RKO (cell line): ENCODE results near the gene MRPL43.
"Not testable (repeated sequence)": the region's sequence is repeated elsewhere in the genome, so short reads cannot be mapped to it uniquely, and the experiment has no call there.

Experiments
- DNase-seq: peaks from one replicate; pipeline ENCODE4 v3.0.0-alpha.2; 2016; ENCODE audit warnings: low spot score

The MRPL43 gene

DNA sequence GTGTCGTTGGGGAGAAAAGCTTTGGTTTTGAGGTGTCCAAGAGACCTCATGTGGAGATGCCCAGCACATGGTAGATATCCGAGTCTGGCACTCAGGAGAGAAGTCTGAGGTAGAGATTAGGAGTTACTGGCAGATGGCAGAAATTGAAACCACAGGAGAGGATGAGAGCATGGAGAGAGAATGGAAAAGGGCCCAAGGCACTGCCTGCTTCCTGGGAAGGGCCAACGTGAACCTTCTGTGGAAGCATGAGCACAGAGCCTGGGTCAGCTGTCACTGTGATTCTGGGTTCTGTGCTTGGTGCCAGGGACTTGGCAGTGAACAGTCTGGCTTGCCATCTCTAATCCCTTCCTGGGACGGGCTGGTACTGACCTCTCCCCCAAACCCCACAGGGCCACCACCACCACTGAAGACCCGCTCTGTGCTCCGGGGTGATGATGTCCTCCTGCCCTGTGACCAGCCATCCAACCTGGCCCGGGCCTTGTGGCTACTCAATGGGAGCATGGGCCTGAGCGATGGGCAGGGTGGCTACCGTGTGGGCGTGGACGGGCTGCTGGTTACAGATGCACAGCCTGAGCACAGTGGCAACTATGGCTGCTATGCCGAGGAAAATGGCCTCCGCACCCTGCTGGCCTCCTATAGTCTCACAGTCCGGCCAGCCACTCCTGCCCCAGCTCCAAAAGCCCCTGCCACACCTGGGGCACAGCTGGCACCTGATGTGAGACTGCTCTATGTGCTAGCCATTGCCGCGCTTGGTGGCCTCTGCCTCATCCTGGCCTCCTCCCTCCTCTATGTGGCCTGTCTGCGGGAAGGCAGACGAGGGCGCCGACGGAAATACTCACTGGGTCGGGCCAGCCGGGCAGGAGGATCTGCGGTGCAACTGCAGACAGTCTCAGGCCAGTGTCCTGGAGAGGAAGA lies 4.1 kb downstream of the MRPL43 start:
- DNase-seq: no peak

DNA sequence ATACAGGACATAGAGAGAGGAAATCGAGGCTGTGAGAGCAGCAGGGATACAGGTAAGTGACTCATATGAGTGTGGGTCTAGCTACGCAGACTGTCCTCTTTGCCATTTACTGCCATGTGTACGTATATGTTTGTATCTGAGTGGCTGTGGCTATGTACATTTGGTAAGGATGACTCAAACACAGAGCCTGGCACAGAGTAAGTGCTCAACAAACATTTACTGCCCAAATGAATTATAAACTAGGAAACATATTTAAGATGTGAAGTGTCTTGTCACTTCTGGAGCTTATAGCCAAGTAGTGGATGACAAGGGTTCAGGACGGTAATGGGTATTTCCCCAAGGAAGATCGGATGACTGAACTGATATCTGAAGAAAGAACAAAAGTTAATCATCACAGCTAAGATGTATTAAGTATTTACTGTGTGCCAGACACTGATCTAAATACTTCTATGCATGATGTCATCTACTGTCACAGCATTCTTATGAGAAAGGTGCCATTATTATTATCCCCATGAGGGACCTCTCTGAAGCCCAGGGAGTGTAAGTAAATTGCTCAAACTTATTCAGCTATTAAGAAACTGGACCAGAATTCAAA lies 6.0 kb downstream of the MRPL43 start:
- DNase-seq: no peak

DNA sequence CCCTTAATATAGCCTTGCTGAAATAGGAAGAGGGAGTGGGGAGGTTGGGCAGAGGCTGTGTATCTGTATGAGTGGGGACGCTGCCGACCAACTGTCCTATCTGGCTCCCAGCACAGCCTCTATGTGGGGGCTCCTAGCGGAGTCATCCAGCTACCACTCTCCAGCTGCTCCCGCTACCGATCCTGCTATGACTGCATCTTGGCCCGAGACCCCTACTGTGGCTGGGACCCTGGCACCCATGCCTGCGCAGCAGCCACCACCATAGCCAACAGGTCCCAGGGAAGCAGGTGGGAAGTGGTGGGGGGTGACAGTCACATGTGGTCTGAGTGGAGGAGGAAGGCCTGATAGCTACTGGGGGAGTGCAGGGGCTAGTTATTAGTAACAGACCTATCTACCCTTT lies 6.6 kb downstream of the MRPL43 start:
- DNase-seq: no peak

DNA sequence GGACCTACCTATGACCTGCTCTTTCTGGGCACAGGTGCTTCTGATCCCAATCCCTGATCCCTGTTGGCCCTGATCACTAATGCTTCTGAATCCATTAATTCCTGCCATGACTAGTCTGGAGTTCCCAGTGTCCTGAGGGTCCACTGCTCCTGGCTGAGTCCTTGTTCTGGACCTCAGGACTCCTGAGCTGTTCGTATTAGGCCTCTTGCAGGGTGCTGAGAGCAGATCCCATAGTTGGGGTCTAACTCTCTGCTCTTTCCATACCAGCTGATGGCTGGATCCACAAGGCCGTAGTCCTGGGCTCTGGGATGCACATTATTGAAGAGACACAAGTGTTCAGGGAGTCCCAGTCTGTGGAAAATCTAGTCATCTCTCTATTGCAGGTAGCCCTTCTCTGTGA lies 7.0 kb downstream of the MRPL43 start:
- DNase-seq: no peak

DNA sequence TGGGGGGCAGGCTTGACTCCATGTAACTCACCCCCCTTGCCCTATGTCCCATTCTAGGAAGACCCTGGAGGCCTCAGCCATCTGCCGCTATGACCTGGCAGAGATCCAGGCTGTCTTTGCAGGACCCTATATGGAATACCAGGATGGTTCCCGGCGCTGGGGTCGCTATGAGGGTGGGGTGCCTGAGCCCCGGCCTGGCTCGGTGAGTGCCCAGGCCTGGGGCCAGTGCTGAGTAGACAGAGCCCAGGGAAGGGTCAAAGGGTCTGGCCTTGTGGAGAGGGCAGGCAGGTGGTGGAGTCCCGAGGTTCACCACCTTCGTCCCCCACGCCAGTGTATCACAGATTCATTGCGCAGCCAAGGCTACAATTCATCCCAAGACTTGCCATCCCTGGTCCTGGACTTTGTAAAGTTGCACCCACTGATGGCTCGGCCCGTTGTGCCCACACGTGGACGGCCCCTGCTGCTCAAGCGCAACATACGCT lies 7.5 kb downstream of the MRPL43 start:
- DNase-seq: no peak

DNA sequence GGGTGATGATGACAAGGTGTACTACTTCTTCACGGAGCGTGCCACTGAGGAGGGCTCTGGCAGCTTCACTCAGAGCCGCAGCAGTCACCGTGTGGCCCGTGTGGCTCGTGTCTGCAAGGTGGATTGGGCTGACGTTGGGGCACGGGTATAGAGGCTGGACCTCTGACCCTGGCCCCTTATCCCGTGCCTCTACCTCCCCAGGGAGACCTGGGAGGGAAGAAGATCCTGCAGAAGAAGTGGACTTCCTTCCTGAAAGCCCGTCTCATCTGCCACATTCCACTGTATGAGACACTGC lies 8.4 kb downstream of the MRPL43 start:
- no peak for DNase-seq

DNA sequence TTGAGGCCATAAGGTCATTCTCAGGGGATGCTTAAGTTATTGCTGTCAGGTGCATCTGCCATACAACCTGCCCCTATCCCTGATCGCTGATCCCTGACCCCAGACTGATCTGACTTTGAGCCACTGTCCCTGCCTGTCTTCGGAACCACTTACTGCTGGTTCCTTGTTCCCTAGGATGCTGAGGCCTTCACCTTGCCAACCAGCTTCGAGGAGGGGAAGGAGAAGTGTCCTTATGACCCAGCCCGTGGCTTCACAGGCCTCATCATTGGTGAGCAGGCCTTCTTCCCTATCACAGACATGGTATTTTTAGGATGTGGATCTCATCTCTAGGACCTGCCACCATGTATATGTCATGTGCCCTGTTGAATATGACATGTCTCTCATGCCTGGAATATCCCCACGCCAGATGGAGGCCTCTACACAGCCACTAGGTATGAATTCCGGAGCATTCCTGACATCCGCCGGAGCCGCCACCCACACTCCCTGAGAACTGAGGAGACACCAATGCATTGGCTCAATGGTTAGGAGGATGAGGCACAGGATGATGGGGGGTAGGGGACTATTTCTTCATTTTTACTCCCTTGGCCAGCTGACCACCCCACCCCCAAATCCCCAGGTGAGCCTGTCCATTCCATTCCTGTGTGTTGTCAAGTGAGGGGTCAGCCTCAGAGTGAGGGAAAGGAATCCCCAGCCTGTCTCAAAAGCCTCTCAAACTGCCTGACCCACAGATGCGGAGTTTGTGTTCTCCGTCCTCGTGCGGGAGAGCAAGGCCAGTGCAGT lies 9.0 kb downstream of the MRPL43 start:
- no peak for DNase-seq

DNA sequence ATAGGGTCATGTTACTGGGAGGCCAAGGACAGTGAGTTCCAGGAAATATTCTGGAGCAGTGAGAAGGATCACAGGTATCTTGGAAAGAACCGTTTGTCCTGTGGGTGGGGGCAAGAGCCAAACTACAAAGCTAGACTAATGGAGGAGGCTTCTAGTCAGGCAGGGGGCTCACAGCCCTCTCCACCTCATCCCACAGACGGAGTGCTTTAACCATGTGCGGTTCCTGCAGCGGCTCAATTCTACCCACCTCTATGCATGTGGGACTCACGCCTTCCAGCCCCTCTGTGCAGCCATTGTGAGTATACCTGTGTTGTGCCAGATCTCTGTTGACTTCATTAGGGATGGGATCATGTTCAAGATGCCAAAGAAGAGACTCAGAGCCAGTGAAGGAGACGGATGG lies 9.9 kb downstream of the MRPL43 start:
- DNase-seq: no peak

DNA sequence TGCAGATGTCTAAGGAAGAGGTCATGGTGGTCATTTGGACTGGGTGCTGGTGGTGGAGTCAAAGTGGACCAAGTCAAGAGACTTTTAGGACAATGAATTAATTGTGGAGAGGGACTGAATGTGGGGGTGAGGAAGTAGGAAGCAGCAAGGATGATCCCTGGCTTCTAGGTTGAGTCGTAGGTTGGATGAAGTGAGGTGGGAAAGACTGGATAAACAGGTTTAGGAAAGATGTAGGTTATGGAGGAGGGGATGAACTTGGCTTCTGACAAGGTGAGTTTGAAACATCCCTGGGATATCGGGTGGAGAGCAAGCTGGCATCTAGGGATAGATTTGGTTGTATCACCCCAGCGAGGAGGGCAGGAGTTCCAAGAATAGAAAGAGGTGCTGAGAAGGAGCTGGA lies 10.4 kb downstream of the MRPL43 start:
- no peak for DNase-seq

DNA sequence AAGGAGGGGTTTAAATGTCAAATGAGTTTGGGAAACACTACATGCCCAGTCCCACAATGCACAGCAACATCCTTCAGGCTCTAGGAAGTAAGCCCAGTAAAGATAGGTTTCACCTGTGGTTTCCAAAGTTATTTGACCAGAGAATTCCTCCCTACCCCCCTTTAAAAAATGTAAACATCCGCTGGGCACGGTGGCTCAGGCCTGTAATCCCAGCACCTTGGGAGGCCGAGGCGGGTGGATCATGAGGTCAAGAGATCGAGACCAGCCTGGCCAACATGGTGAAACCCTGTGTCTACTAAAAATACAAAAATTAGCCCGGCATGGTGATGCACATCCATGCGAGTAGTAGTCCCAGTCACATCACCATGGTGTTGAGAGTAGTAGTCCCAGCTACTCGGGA lies 11.9 kb downstream of the MRPL43 start:
- DNase-seq: not testable (repeated sequence)

DNA sequence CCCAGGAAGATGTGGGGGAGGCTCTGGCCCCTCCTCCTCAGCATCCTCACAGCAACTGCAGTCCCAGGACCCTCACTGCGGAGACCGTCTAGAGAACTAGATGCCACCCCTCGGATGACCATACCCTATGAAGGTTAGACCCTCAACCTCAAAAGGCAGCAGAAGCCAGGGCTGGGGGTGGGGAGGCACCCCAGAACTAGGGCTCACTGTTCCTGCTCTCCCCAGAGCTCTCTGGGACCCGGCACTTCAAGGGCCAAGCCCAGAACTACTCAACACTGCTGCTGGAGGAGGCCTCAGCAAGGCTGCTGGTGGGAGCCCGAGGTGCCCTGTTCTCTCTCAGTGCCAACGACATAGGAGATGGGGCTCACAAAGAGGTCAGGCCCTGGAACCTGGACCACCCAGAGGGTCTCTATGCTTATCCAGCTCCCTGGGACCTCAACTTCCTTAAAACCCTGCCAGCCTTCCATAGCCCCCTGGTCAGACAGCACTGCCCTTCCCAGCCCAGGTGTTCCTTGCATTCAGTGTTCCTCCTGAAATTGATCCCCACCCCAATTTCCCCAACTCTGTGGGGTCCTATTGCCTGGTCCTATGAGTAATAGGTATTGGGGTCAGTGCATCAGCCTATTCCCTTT lies 14.3 kb downstream of the MRPL43 start:
- no peak for DNase-seq

DNA sequence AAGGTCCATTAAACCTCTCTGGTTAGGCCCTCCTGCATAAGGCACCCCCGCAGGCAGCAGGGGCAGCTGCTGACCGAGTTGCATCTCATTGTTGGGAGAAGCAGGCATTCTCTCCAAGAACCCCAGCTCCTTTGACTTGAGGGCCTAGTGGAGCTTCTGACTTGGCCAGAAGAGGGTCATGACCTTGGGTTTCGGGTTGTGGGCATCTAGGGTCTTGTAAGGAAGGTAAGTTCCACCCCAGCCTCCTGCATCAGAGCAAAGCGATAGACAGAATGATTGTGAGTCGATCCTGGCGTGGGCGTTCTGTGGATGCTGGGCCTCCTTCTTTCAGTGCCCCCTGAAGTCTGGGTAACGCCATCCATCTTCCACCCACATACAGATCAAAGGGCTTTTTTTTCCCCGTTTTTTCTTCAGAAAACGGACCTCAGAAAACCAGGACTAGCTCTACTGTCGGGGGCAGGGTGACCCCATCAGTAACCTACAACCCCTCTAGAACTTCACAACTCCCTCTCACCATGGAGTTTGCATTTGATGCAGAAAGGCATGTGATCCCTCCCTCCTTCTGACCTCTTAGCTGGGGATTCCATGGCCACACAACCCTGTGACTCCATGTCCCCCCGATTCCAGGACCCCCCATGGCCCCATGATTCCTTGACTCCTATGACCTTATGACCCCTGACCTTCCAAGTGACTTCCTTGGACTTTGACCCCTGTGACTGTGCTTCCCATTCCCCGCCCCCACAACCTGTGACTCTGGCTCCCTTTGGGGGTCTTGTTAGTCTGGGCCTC lies 15.0 kb downstream of the MRPL43 start:
- DNase-seq: no peak

DNA sequence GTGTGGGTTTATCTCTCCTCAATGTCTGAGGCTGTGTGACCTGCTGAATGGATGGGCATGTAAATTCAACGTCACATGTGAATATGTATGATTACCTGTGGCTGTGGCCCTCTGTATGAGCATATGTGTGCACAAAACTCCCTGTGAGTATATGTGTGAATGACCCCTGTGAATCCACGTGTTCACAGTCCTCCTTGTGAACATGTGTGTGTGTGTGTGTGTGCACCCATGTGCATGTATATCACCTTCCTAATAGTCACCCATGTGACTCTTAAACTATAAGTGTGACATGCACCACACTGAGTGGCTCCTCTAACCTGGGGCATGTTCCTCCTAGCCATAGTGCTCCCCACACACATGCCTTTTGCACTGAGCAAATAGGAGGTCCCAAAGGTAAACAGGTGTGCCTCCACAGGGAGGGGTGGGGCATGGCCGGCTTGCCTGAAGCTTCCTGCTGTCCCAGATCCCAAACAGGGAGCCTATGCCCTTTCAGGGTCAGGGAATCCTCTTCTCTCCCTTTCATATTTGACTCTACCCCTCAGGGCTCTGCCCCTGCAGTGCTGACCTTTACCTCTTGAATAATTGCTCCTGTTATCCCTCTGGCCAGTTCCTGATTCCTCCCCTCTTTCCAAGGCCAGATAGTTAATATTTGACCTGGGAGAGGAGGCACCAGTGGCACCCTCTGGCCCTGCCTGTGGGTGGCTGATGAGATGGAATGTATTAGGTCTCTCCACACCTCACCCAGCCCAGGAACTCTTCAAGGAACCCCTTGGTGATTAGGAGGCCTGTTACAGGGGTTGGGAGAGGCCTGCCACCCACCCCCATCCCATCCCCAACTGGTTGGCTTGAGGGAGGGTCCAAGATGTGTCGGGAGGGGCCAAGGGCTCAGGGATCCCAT lies 16.1 kb downstream of the MRPL43 start:
- DNase-seq: no peak

DNA sequence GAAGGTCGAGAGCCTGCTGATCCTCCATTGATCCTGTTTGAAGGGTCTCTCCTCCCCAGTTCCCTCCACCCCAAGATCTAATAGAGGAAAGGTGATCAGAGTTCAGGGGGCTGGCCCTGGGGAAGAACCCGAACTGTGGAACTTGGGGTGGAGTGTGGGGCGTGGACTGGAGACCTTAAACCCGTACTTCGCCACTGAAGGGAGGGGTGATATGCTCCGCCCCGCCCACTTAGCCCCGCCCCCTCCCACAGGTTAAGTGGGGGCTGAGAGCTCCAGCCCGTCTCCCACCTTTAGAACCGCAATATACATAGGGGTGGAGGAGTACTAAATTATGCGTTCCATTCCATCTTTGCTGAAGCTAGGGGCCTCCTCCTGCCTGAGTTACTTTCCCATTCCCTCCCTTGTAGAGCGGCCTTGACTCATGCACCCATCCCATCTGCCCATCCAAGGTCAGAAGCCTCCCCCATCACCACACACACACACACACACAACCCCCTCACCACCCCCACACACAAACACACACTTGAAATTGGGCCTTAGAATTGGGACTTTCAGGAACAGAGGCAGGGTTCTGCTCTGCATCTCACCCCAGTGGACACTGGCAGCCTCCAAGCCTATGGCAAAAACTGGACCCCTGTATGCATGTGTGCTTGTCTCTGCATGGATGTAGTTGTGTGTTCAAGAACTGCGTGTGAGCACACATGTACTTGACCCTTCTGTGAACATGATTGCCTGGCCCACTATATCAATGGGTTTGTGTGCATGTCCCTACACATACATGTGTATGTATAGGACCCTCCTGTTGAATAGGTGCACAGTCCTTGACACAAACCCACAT lies 17.0 kb downstream of the MRPL43 start:
- no peak for DNase-seq

DNA sequence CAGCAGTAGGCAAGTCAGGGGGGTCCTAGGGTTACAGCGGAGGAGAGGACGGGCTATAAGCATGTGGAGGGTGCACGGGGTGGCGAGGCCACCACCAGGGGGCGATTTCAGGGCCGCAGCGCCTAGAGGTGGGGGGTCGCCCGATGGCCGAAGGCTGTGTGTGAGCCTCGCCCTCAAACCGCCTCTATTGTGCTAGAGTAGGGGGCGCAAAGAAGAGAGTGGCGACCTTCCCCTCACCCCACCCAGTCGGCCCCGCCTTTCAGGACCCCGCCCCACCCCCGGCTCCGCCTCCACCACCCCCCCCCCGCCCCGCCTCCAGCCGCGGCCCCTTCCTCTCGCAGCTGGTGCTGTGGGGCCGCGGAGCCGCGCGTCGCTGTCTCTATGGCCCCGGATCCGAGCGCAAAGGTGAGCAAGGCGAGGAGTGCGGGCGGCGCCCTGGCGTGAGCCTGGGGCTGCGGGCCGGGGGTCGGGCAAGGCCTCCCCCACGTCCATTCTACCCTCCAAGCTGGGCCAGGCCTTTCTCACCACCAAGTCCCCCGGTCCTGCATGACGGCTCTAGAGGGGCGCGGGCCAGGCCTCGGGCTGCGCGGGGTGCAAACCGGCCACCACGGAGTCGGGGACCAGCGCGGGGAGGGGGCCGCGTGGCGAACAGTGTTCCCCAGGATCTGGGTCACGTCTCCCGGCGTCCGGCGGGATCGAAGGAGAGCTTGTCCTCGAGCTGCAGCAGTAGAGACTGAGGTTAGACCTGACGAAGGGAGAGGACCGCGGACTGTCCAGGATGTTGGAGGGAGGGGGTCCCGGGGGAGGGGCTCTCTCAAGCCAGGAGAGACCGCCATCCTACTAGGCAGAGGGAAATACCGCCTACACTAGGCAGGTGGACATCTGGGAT lies 17.9 kb downstream of the MRPL43 start, which contains the start of gene SEMA4G:
TSS of gene SEMA4G (plus strand) at position 318 of the 889 bp plus-strand sequence. CDS start 3,409 bp downstream, outside the sequence.
- DNase-seq: peak; percentile 55

DNA sequence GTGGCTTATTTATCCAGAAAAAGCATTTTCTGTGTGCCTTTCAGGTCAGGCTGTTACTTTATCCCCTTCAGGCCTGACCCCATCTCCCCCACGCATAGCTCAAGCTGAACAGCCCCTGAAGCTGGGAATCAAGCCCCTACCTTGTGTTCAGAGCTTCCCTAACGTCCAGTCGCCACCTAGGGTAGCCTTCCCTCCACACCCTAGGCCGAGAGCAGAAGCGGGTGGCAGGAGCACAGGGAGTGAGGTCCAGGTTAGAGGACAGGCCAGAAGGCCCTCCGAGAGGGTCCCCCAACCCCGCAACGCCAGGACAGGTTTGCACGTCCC lies 18.5 kb downstream of the MRPL43 start:
- DNase-seq: no peak

DNA sequence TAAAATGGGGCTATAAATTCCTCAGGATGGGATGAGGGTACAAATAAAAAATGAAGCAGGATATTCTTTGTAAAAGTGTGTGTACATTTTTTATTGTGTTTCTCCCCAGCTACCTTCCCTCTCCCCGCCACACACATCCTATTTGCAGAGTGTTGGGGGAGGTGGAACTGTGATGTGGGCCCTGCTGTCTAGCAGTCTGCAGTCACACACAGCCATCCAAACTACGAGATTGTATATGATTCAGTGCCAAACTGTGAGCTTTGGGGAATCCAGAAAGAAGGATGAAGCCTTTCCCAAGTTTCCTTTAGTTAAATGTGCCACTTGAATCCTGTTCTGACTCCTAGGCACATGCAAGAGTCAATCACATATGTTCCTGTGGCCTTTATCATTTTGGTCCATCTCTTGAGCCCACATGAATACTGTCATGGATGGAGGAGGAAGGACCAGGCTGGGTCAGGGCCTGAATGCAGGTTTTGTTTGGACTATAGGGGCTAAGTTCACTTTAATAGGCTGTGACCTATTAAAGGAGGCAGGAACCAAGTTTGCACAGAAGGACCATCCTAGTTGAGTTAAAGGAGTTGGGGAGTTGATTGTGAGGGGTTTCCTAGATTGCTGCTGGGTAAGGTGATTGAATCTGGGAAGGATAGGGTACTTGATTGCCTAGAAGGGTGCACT lies 19.1 kb downstream of the MRPL43 start:
- no peak for DNase-seq

DNA sequence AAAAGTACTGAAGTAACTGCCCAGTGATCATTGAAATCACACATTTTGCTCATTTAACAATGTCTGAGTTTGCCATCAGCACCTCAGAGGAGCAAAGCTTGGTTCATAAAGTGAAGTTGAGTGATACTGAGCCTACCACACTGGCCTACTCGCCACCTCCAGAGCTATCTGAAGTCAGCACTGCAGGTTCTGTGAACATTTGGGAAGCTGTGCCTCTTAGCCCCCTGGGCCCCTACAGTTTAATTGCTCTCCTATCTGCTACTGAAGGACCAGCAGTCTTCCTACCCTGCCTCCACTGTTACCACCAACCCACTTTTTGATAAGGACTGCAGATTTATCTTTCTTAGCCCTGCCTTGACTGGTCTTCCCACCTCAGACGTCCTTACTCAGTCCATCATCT lies 20.0 kb downstream of the MRPL43 start:
- no peak for DNase-seq
